Endodermal cell (in vitro differentiated cells): ENCODE results near the gene LHX6. TPM values are rescaled to one million over a fixed set of nuclear protein-coding genes. Genes with fewer than 3 reads are reported as not detected.

Experiments
- DNase-seq: peaks from one replicate; pipeline ENCODE4 v3.0.0-alpha.2; 2017
- H3K27ac ChIP-seq: 2 replicates; pipeline ENCODE4 v1.5.1; 2013; ENCODE audit warnings: mild to moderate bottlenecking, low read depth, low read length, moderate library complexity
- H3K27me3 ChIP-seq: 2 replicates; pipeline ENCODE4 v1.6.1; 2013; ENCODE audit warnings: mild to moderate bottlenecking, low read length, moderate library complexity; ENCODE audit not compliant: insufficient read depth, control insufficient read depth, poor library complexity, severe bottlenecking
- H3K36me3 ChIP-seq: 2 replicates; pipeline ENCODE4 v1.7.0; 2013; ENCODE audit warnings: mild to moderate bottlenecking, low read length, moderate library complexity; ENCODE audit not compliant: control insufficient read depth, insufficient read depth
- H3K4me1 ChIP-seq: one replicate; pipeline ENCODE4 v1.7.0; 2013; ENCODE audit warnings: low read length; ENCODE audit not compliant: control insufficient read depth, insufficient read depth
- H3K4me3 ChIP-seq: 2 replicates; pipeline ENCODE4 v1.5.1; 2013; ENCODE audit warnings: mild to moderate bottlenecking, low read length, moderate library complexity
- H3K9ac ChIP-seq: 2 replicates; pipeline ENCODE4 v1.6.1; 2013; ENCODE audit warnings: mild to moderate bottlenecking, low read length, moderate library complexity; ENCODE audit not compliant: poor library complexity, severe bottlenecking; ENCODE audit errors: extremely low read depth
- H3K9me3 ChIP-seq: 2 replicates; pipeline ENCODE4 v1.6.1; 2013; ENCODE audit warnings: mild to moderate bottlenecking, low read length, moderate library complexity; ENCODE audit not compliant: control insufficient read depth
- H3K27ac Mint-ChIP-seq: 2 replicates; pipeline ENCODE4 v1.8.0; 2020; ENCODE audit warnings: mixed read lengths
- H3K27me3 Mint-ChIP-seq: 2 replicates; pipeline ENCODE4 v1.8.0; 2021; ENCODE audit warnings: mild to moderate bottlenecking, mixed read lengths; ENCODE audit not compliant: insufficient read depth
- H3K36me3 Mint-ChIP-seq: 2 replicates; pipeline ENCODE4 v1.8.0; 2020; ENCODE audit warnings: low read depth, mixed read lengths
- H3K4me1 Mint-ChIP-seq: 2 replicates; pipeline ENCODE4 v1.8.0; 2020; ENCODE audit warnings: mixed read lengths
- H3K4me3 Mint-ChIP-seq: 2 replicates; pipeline ENCODE4 v1.8.0; 2020; ENCODE audit warnings: mild to moderate bottlenecking, moderate library complexity, mixed read lengths
- H3K9me3 Mint-ChIP-seq: 2 replicates; pipeline ENCODE4 v1.8.0; 2020; ENCODE audit warnings: mild to moderate bottlenecking, mixed read lengths
- CTCF ChIP-seq: fragments of 200-600 bp; sonication (generic); conservative IDR thresholded peaks from 2 replicates; pipeline ENCODE4 v1.5.0; 2021; ENCODE audit warnings: antibody characterized with exemption, mild to moderate bottlenecking
- WGBS, 2 experiments: methylation state at CpG; one replicate each; pipeline versions ENCODE4 v1.1.5 to v1.1.7; 2013; ENCODE audit warnings: missing lambda C conversion rate in 2 of 2, mixed read lengths in 1 of 2; ENCODE audit not compliant: insufficient coverage in 1 of 2, insufficient read length in 1 of 2; 5-methylcytosine and 5-hydroxymethylcytosine counted together
- total RNA-seq, 2 donors: library from RNA; stranded (reverse); fragmentation: NEBNext Ultra II Directional in 1 of 2; extraction: Animal tissue kit (Norgen Biotek cat#: 25700) in 1 of 2; gene quantifications; 2 replicates in 1 of 2; 3 replicates in 1 of 2; pipeline ENCODE4 v1.2.1, GENCODE V29; 2021

LHX6 gene
- total RNA-seq, 2 donors from 2014 or later = 0.37 TPM; not detected in 1

DNA sequence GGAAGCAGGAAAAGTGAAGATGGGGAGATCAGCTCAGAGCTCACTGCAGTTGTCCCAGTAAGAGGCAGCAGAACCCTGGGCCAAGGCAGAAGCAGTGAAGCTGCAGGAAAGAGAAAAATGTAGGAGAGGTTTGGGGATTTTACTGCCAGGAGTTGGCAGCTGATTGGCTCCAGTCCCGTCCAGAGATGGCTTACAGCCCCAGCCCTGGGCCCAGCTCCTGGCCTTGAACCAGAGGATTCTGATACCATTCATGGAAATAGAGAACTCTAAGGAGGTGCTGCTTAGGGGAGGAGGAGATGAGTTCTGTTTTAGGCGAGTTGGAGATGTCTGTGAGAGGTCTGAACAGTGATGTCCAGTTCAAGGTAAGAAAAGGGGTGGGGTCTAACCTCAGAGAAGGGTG lies 64.5 kb downstream of the LHX6 start:
- Mint-ChIP-seq H3K9me3 (peaks cover 17% of the 10 kb centered on the region), H3K27ac (no peak overlapping the region), H3K36me3 (no peaks in the 10 kb centered on the region), H3K27me3 (peaks cover 28% of the 10 kb centered on the region), H3K4me1 (no peaks in the 10 kb centered on the region), H3K4me3 (no peak overlapping the region)
- Histone ChIP-seq H3K36me3 (no peaks in the 10 kb centered on the region), H3K27me3 (peaks cover 36% of the 10 kb centered on the region), H3K9me3 (peaks cover 8% of the 10 kb centered on the region), H3K4me3 (no peak overlapping the region), H3K4me1 (no peaks in the 10 kb centered on the region), H3K27ac (no peak overlapping the region), H3K9ac (no peak overlapping the region)
- no peak for DNase-seq
- TF ChIP-seq CTCF = no peak
- 62 to 64% methylated on average over 2 of the region's 2 CpGs for WGBS, 2 experiments

DNA sequence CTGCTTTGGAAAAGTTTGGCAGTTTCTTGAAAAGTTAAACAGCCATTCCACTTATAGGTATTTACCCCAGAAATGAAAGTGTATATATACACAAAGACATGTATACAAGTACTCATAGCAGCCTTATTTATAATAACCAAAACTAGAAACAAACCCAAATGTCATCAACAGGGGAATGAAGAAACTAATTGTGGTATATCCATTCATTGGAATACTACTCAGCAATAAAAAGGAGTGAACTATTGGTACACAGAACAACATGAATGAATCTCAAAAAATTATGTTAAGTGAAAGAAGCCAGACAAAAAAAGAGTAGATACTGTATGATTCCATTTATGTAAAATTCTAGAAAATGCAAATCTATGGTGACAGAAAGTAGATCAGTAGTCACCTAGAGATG lies 66.3 kb downstream of the LHX6 start:
- TF ChIP-seq CTCF = no peak
- peaks cover 6% of the 10 kb centered on the region for H3K4me1 Mint-ChIP-seq
- no peak overlapping the region for H3K4me3 Mint-ChIP-seq
- H3K27me3 Mint-ChIP-seq = peaks cover 28% of the 10 kb centered on the region
- Histone ChIP-seq H3K9me3 (peaks cover 8% of the 10 kb centered on the region), H3K27me3 (peaks cover 36% of the 10 kb centered on the region), H3K4me1 (no peaks in the 10 kb centered on the region), H3K9ac (no peak overlapping the region), H3K4me3 (no peak overlapping the region), H3K27ac (no peak overlapping the region), H3K36me3 (no peaks in the 10 kb centered on the region)
- no peak for DNase-seq
- H3K36me3 Mint-ChIP-seq = peaks cover 1% of the 10 kb centered on the region
- peaks cover 13% of the 10 kb centered on the region for H3K9me3 Mint-ChIP-seq
- H3K27ac Mint-ChIP-seq = no peak overlapping the region

DNA sequence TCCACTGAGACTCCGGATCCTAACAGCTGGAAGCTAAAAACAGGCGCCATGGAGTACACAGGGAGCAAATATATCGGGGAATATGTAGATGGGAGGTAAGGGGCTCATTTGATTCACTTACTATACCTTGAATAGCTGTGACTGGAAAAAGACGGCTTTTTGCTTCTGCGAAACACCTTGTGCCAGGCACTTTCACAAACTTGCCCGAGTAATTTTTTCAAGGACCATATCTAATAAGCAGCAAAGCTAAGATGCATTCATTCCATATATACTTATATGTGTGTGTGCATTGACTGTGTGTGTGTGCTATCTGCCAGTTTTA lies 68.9 kb downstream of the LHX6 start:
- H3K27ac Mint-ChIP-seq = peak overlapping the region; percentile 95
- H3K27me3 Mint-ChIP-seq = peaks cover 21% of the 10 kb centered on the region
- H3K36me3 Mint-ChIP-seq = peaks cover 1% of the 10 kb centered on the region
- WGBS, 2 experiments = 45% methylated on average over 6 of the region's 6 CpGs; no CpG with 5 or more reads in 1 of the 2 experiments
- no peak for TF ChIP-seq CTCF
- no peaks in the 10 kb centered on the region for H3K4me1 ChIP-seq
- H3K9me3 ChIP-seq = peaks cover 8% of the 10 kb centered on the region
- no peak overlapping the region for H3K9ac ChIP-seq
- DNase-seq = no peak
- peak overlapping the region; percentile 87 for H3K4me3 ChIP-seq
- no peaks in the 10 kb centered on the region for H3K36me3 ChIP-seq
- H3K27ac ChIP-seq = no peak overlapping the region
- H3K9me3 Mint-ChIP-seq = peaks cover 12% of the 10 kb centered on the region
- H3K27me3 ChIP-seq = peaks cover 19% of the 10 kb centered on the region
- peak overlapping the region; percentile 92 for H3K4me3 Mint-ChIP-seq
- peaks cover 8% of the 10 kb centered on the region for H3K4me1 Mint-ChIP-seq
